NT2/D1 (cell line): Measurements from ENCODE around the gene INPP5D.

Experiments used
- DNase-seq: peaks from one replicate; pipeline ENCODE4 v3.0.0-alpha.2; 2011; ENCODE audit warnings: low read depth, low spot score
- H3K27me3 ChIP-seq: 2 replicates; pipeline ENCODE4 v1.6.0; 2011; ENCODE audit warnings: mild to moderate bottlenecking; ENCODE audit not compliant: insufficient read length, insufficient read depth
- H3K36me3 ChIP-seq: 2 replicates; pipeline ENCODE4 v1.6.1; 2011; ENCODE audit warnings: mild to moderate bottlenecking, low read length, mixed read lengths; ENCODE audit not compliant: insufficient read depth, insufficient read length
- H3K4me1 ChIP-seq: 2 replicates; pipeline ENCODE4 v1.5.1; 2011; ENCODE audit not compliant: insufficient read depth, insufficient read length
- H3K4me3 ChIP-seq: 2 replicates; pipeline ENCODE4 v1.5.1; 2011; ENCODE audit warnings: low read depth; ENCODE audit not compliant: insufficient read length
- H3K9ac ChIP-seq: 2 replicates; pipeline ENCODE4 v1.6.0; 2011; ENCODE audit warnings: low read depth; ENCODE audit not compliant: insufficient read length
- H3K9me3 ChIP-seq: 2 replicates; pipeline ENCODE4 v1.5.1; 2011; ENCODE audit warnings: mild to moderate bottlenecking, low read length; ENCODE audit not compliant: insufficient read depth
- SUZ12 ChIP-seq: IDR thresholded peaks from 2 replicates; pipeline ENCODE4 v1.6.1; 2011; ENCODE audit not compliant: insufficient read length, insufficient read depth; ENCODE audit errors: extremely low read depth
- YY1 ChIP-seq: IDR thresholded peaks from 2 replicates; pipeline ENCODE4 v1.6.1; 2011; ENCODE audit not compliant: insufficient read length, insufficient read depth
- ZNF274 ChIP-seq: IDR thresholded peaks from 2 replicates; pipeline ENCODE4 v1.6.1; 2011; ENCODE audit warnings: mild to moderate bottlenecking, low read depth, low read length

Gene INPP5D

GRCh38 chr2:233242231-233242927, 182.2 kb downstream of the INPP5D start:
- DNase-seq: no peak
- H3K27me3 ChIP-seq: no peaks in the 10 kb centered on the region
- H3K36me3 ChIP-seq: no peaks in the 10 kb centered on the region
- 0 out of 2 replicates have a peak, but pooled peaks cover 4% of the 10 kb centered on the region for H3K9me3 ChIP-seq
- no peak overlapping the region for H3K4me3 ChIP-seq
- no peaks in the 10 kb centered on the region for H3K4me1 ChIP-seq
- no peak for TF ChIP-seq SUZ12
- TF ChIP-seq YY1: no peak
- no peak for TF ChIP-seq ZNF274
- no peak overlapping the region for H3K9ac ChIP-seq

GRCh38 chr2:233243348-233243747, 183.2 kb downstream of the INPP5D start:
- Histone ChIP-seq H3K36me3 (no peaks in the 10 kb centered on the region), H3K4me3 (no peak overlapping the region), H3K4me1 (no peaks in the 10 kb centered on the region), H3K9ac (no peak overlapping the region), H3K27me3 (no peaks in the 10 kb centered on the region), H3K9me3 (no peaks in the 10 kb centered on the region)
- TF ChIP-seq YY1 (no peak), ZNF274 (no peak), SUZ12 (no peak)
- DNase-seq: no peak

- no peaks in the 10 kb centered on the region for H3K27me3 ChIP-seq
- no peak overlapping the region for H3K9ac ChIP-seq
- H3K4me3 ChIP-seq: no peak overlapping the region
- DNase-seq: no peak
- peaks cover 4% of the 10 kb centered on the region; the same call in 1 of the 2 replicates for H3K9me3 ChIP-seq
- no peaks in the 10 kb centered on the region for H3K4me1 ChIP-seq
- TF ChIP-seq YY1 (no peak), ZNF274 (no peak), SUZ12 (no peak)
- H3K36me3 ChIP-seq: no peaks in the 10 kb centered on the region
Measured at GRCh38 chr2:233244818-233245217, 184.7 kb downstream of the INPP5D start.

- H3K4me3 ChIP-seq: no peak overlapping the region
- no peaks in the 10 kb centered on the region for H3K4me1 ChIP-seq
- DNase-seq: no peak
- H3K9ac ChIP-seq: no peak overlapping the region
- H3K9me3 ChIP-seq: peaks cover 10% of the 10 kb centered on the region
- H3K36me3 ChIP-seq: no peaks in the 10 kb centered on the region
- no peaks in the 10 kb centered on the region for H3K27me3 ChIP-seq
- TF ChIP-seq SUZ12: no peak
- TF ChIP-seq YY1: no peak
- no peak for TF ChIP-seq ZNF274
Measured at GRCh38 chr2:233245406-233245805, 185.3 kb downstream of the INPP5D start.

- Histone ChIP-seq H3K9me3 (peaks cover 17% of the 10 kb centered on the region), H3K27me3 (no peaks in the 10 kb centered on the region), H3K36me3 (no peaks in the 10 kb centered on the region), H3K4me3 (no peak overlapping the region), H3K4me1 (no peaks in the 10 kb centered on the region), H3K9ac (no peak overlapping the region)
- TF ChIP-seq YY1 (no peak), SUZ12 (no peak), ZNF274 (no peak)
- no peak for DNase-seq
Measured at GRCh38 chr2:233247116-233247515, 187.0 kb downstream of the INPP5D start.

GRCh38 chr2:233247744-233248143, 187.6 kb downstream of the INPP5D start:
- TF ChIP-seq SUZ12: no peak
- no peak for TF ChIP-seq ZNF274
- TF ChIP-seq YY1: no peak
- Histone ChIP-seq H3K4me1 (no peaks in the 10 kb centered on the region), H3K4me3 (no peak overlapping the region), H3K36me3 (no peaks in the 10 kb centered on the region), H3K9me3 (peaks cover 17% of the 10 kb centered on the region), H3K27me3 (no peaks in the 10 kb centered on the region), H3K9ac (no peak overlapping the region)
- no peak for DNase-seq

GRCh38 chr2:233248999-233249398, 188.9 kb downstream of the INPP5D start:
- Histone ChIP-seq H3K36me3 (peaks cover 6% of the 10 kb centered on the region), H3K9me3 (peaks cover 17% of the 10 kb centered on the region), H3K4me1 (no peaks in the 10 kb centered on the region), H3K4me3 (no peak overlapping the region), H3K9ac (no peak overlapping the region), H3K27me3 (no peaks in the 10 kb centered on the region)
- no peak for TF ChIP-seq SUZ12
- no peak for TF ChIP-seq ZNF274
- TF ChIP-seq YY1: no peak
- DNase-seq: no peak
